CD4-positive, alpha-beta T cell treated with Interleukin-2 at 100 ng/mL for 4 hours (primary cell): ENCODE measurements around the gene AGPAT1.
"Not testable (repeated sequence)": the region's sequence is repeated elsewhere in the genome, so short reads cannot be mapped to it uniquely, and the experiment has no call there.

Experiments
- DNase-seq: peaks from one replicate; pipeline ENCODE4 v3.0.0-alpha.2; 2020; ENCODE audit warnings: low spot score

AGPAT1 gene

DNA sequence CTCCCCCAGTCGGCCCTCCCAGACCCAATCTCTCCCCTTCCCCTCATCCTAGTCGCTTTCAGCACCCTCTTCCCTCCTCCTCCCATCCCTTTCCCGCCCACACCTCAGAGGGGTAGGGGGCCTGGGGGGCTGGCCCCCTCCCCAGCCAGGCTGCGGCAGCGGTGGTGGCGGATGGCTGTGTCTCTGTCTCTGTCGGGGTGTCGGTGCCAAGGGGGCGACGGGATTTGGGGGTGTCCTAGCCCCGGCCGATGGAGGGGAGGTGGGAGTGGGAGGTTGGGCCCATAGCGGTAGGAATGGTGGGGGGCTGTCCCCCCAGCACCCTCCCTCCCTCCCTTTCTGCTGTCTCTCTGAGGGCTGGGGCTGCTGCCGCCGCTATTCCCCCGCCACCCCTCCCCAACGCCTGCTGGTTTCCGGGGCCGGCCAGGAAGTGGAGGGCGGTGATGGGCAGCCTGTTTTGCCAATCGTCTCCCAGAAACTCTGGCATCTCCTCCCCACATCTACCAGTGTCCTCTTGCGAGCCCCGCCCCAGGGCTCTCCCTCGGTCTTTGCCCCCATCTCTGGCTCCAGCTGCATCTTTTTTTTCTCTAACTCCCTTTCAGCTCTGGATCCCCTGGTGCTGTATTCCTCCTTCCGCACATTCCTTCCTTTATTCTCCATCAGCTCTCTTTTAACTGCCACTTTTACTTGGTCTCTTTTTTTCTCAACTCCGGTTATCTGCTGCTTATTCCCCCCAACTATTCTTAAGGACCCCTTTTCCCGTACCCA, at the start of gene AGPAT1:
TSS of gene AGPAT1 (minus strand) at position 374 of the 765 bp plus-strand sequence. CDS start 4,588 bp downstream, outside the sequence.
- peak; percentile 98 for DNase-seq

DNA sequence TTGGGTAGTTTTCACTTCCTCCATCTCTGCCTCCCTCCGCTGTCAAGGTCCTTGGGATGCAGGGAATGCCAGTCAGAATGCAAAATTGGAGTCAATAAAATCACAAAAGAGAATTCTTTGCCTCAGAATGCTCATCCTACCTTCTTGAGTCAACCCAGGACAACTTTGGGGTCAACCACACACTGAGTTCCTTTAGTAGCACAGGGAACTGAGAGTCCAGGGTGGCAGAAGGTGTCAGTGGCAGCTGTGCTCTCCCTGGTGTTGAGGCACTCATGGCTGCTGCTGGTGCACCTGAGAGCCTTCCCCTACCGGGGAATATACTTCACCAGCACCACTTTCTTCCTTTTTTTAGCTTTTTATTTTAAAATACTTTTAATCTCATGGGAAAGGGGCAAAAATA, 48.8 kb upstream of the AGPAT1 start:
- DNase-seq, result no peak

DNA sequence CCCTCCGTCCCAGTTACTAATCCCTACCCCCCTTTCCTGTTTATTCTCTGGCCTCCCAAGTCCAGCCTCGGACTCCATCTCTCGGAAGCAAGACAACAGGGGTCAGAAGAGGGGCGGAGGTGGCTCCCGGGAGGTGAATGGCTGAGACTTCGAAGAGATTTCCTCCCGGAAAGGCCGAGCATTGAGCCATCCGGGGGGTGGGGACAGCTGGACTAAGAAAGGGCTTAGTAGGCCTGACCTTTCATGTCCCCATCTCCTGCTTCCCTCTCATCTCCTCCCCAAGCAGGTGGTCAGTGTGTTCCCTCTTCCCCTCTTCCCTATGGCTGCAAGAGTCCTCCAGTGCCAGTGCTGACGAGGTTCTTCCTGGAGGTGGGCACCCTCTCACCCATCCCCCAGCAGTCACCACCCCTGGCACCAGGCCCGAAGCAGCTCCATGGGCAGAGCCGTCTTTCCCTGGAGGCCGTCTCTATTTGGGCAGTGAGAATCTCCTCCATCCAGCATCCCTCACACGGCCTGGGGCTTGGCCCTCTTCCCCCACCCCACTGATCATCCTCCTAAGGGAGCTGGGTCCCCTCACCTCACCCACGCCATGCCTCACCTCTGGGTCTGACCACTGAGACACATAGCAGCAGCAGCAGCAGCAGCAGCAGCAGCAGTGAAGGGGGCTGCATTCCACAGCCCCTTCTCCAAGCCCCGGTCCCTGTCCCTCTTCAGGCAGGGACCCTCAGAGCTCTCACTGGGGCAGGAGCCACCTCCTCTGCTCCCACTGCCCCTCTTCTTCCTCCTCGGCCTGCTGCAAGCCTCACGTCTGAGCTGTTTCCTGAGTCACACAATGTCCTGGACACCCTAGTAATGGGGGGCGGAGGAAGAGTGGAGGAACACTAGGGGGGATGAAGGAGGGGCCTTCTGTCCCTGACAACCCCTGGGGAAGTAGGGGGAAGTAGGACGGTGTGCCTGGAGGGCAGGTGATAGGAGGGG, 47.7 kb upstream of the AGPAT1 start, which contains the start of gene NOTCH4:
TSS of gene NOTCH4 (minus strand) at position 810 of the 978 bp plus-strand sequence. CDS start at position 671, 139 bp downstream.
- DNase-seq, result no peak

DNA sequence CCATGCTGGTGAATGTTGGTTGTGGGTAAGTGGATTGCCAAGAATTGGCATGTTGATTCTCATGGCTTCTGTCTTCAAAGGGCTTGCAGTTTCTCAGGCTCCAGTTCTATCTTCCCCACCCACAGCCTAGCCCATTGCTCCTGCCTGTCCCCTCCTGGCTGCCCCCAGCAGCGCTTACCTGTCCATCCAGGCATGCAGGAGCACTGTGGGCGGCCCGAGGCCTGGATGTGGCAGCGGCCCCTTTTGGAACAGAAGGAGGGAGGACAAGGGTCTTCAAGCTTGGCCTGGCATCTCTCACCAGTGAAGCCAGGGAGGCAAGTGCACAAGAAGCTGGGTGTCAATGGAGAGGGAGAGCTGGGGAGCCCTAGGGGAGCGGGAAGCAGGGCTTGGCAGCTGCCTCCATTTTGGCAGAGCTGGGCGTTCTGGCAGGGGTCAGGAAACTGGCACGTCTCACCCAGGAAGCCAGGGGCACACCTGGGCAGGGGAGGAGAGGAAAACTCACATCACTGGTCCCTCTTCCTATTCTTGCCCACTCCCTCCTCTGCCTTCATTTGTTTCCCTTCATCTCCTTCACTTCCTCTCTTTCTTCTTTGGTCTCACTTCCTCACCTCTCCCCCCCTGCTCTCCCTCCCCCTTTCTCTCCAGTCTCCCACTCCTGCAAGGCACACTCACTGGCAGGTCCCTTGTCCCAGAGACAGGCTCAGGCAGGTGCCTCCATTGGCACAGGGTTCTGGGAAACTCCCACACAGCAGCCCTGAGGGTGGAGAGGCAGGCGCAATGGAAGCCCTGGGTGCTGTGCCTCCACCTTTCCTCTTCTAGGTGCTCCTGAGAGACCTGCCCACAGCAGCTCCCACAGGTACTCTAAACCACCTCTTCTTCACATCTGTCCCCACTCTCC, 46.7 kb upstream of the AGPAT1 start:
- DNase-seq, result no peak

- no peak for DNase-seq
Measured at GRCh38 chr6:32220021-32220420, 44.1 kb upstream of the AGPAT1 start.

DNA sequence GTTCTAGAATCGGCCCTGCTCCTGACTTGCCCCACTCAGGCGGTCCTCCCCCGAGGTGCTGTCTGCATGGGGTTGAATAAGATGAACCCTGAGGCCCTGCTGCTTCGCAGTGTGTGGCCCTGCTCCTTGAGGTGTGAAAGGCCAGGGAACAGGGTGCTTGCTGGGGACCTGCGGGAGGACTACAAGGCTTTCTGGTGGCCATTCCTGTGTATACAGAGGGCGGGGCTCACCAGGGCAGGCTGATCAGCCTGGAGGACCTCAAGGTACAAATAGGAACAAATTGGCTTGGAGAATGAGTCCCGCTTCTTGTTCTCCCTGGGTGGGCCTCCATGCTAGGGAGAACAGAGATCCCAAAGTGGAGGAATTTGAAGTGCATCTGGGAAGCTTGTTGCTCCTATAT, 42.3 kb upstream of the AGPAT1 start:
- no peak for DNase-seq

DNA sequence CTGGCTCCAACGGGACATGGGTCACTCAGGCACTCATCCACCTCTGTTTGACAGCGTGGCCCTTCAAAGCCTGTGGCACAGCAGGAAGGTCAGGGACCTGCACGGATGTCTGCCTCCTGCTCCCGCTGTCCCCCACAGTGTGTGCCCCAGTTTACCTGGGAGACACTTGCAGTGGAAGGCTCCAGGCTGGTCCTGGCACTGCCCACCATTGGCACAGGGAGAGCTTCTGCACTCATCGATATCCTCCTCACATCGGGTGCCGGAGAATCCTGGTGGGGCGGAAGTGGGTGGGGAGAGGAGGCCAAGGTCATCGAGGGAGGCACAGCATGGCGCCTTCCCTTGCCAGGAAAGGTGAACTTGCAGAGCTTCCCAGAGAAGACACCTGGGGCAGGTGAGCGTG, 41.1 kb upstream of the AGPAT1 start:
- DNase-seq, result no peak

- no peak for DNase-seq
Measured at GRCh38 chr6:32216285-32216684, 40.4 kb upstream of the AGPAT1 start.

- no peak for DNase-seq
Measured at GRCh38 chr6:32215617-32216016, 39.7 kb upstream of the AGPAT1 start.

DNA sequence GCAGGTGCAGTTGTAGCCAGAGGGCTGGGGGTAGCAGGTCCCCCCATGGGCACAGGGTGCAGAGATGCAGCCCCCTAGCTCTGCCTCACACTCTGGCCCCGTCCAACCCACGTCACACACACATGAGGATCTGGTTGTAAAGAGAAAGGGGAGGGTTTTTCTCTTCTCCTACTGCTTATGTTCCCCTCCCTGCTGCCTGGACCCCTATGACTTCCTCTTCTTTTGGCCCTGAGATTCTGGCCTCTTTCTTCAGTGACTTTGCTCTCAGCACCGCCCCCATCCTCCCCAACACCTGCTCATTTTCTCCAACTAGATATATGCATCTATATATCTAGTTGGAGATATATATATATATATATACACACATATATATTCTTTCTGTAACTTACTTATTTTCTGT, 38.2 kb upstream of the AGPAT1 start:
- no peak for DNase-seq

GRCh38 chr6:32213649-32214048, 37.8 kb upstream of the AGPAT1 start:
- no peak for DNase-seq

GRCh38 chr6:32212076-32212760, 36.3 kb upstream of the AGPAT1 start:
- no peak for DNase-seq

GRCh38 chr6:32211432-32211831, 35.5 kb upstream of the AGPAT1 start:
- not testable (repeated sequence) for DNase-seq

DNA sequence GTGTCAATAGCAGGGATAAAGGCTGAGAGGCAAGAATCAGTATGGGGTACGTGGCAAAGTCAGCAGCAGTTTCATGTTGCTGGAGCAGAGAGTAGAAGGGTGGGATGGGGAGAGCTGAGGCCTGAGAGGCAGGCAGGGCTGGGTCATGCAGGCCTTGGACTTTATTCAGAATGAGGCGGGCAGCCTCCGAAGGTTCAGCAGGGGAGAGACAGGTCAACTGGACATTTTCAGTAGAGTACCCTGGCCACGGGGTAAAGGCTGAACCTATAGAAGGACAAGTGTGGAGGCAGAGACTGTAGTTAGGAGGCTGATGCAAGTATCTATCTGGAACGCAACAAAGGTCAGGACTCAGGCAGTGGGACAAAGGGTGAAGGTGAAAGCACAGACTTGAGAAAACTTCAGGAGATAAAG, 34.3 kb upstream of the AGPAT1 start:
- no peak for DNase-seq

- no peak for DNase-seq
Measured at GRCh38 chr6:32208996-32209395, 33.1 kb upstream of the AGPAT1 start.

GRCh38 chr6:32204268-32204715, 28.4 kb upstream of the AGPAT1 start:
- no peak for DNase-seq

DNA sequence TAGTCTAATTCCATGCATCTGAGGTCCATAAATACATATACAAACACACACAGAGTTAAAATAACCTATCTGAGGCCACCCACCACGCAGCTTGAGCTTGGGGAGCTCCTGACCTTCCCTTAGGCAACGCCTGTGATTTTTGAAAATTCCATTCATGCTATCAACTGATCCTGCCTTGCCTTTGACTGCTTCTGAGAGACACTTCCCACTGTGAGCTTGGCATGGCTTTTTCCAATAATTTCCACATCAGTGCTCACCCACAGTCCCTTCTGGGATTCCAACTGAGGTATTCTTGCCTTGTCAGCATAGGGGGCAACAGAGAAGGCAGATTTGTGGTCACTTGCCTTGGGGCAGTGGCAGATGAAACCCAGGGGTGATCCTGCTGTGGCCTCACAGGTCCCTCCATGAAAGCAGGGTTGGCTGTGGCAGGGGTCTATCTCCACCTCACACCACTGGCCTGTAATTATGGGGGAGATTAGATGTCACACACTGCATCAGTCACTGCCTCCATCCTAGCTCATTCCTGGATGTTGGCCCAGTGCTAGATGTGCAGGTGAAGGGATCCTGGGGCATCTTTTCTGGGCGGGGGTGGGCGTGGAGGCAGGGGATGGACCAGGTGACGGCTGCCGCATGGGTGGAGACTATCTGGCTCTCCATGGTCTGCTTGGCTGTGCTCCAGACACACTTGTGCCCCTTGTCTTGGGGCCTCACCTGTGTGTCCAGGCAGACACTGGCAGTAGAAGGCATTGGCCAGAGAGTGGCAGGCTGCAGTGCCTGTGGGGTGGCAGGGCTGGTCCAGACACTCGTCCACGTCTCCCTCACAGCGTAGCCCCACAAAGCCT, 27.8 kb upstream of the AGPAT1 start:
- no peak for DNase-seq

- DNase-seq, result no peak
Measured at GRCh38 chr6:32202186-32202585, 26.3 kb upstream of the AGPAT1 start.

DNA sequence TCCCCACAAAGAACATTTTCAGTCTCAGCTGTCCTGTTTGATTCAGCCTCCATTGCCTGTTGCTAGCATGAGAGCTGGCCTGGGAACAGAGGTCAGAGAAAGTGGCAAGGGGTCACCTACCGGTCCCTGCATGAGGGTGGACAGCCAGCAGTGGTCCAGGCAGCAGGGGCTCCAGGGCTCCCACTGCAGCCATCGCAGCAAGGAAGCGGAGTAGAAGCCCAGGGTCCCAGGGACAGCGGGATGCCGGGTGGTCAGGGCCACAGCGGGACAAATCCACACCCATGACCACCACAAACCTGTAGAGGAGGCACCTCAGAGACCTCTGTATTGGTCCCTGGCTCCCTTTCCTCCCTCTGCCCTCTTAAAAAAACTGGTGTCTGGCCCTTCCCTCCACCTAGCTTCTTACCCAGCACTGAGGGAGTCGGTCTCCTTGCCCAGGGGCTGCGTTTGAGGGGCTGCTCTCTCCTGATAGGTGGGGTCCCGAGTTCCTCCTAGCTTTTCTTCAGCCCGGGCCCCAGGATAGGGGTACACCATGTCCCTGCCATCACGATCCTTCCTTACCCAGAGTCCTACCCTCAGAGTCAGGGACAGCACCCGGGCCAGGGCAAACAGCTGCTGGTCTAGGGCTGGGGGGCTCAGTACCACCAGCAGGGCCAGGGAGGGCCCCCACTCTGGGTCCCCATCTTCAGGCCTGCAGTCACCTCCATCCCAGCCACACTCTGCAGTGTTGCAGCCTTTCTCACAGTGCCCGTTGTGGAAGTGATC, 25.0 kb upstream of the AGPAT1 start:
- DNase-seq, result no peak
